BJ (cell line): ENCODE data around the gene SYT1. TPM values are rescaled to one million over a fixed set of nuclear protein-coding genes. Genes with fewer than 3 reads are reported as not detected.

ENCODE experiments used
- CTCF ChIA-PET: fragments of 350-600 bp; formaldehyde crosslinking; extraction: SDS; loops from one replicate; lab custom pipeline; 2021; ENCODE audit warnings: antibody characterized with exemption, inconsistent platforms; lab: Yijun Ruan, JAX
- POLR2A ChIA-PET: fragments of 300-600 bp; sonication (Branson Sonifier 250); formaldehyde crosslinking; extraction: SDS; loops from one replicate; lab custom pipeline; 2021; ENCODE audit warnings: antibody characterized with exemption; lab: Charles Lee
- DNase-seq: peaks from one replicate; pipeline ENCODE4 v3.0.0-alpha.2; 2011; ENCODE audit warnings: low read depth
- H3K27me3 ChIP-seq: 2 replicates; pipeline ENCODE4 v1.6.0; 2011; ENCODE audit warnings: low read length; ENCODE audit not compliant: control insufficient read depth, insufficient read depth
- H3K36me3 ChIP-seq: 2 replicates; pipeline ENCODE4 v1.5.1; 2011; ENCODE audit warnings: low read length; ENCODE audit not compliant: control insufficient read depth, insufficient read depth
- H3K4me3 ChIP-seq: 2 replicates; pipeline ENCODE4 v1.5.1; 2011; ENCODE audit warnings: low read depth, mild to moderate bottlenecking, control low read depth, low read length
- polyA plus RNA-seq: library from polyadenylated mRNA; depleted of rRNA; stranded (reverse); fragments of >200 nt; gene quantifications from 2 replicates; pipeline ENCODE4 v1.2.3, GENCODE V29; 2011
- TF ChIP-seq, protein P1 (sequence below): IDR thresholded peaks from 2 replicates; pipeline ENCODE4 v1.5.1; 2011; ENCODE audit warnings: low read depth, mild to moderate bottlenecking, control low read depth, inconsistent platforms, low read length, moderate library complexity; ENCODE audit not compliant: insufficient read depth

SYT1 gene
- polyA plus RNA-seq, 1 experiment = 0.70 TPM

DNA sequence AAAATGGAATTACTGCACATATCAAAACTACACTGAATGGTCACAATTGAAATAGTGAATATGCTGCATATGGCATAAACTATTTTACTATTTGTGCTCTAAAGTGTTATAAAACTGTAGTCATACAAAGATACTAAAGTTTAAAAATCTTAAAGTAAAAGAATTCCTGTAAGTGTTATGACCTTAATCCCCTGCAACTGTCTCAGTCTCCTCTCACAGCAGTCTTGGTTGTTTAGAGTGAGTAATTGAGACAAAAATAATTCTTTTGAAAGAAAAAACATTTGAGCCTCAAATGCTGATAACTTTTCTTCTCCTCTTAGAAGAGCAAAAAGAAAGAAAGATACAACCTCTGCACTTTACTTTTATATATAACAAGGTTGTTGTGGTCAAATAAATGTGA lies 99.9 kb downstream of the SYT1 start:
- ChIA-PET POLR2A (no interaction called here), CTCF (no interaction called here)
- Histone ChIP-seq H3K27me3 (no peaks in the 10 kb centered on the region), H3K4me3 (no peak overlapping the region), H3K36me3 (no peaks in the 10 kb centered on the region)
- no peak for DNase-seq
- TF ChIP-seq, protein P1, sequence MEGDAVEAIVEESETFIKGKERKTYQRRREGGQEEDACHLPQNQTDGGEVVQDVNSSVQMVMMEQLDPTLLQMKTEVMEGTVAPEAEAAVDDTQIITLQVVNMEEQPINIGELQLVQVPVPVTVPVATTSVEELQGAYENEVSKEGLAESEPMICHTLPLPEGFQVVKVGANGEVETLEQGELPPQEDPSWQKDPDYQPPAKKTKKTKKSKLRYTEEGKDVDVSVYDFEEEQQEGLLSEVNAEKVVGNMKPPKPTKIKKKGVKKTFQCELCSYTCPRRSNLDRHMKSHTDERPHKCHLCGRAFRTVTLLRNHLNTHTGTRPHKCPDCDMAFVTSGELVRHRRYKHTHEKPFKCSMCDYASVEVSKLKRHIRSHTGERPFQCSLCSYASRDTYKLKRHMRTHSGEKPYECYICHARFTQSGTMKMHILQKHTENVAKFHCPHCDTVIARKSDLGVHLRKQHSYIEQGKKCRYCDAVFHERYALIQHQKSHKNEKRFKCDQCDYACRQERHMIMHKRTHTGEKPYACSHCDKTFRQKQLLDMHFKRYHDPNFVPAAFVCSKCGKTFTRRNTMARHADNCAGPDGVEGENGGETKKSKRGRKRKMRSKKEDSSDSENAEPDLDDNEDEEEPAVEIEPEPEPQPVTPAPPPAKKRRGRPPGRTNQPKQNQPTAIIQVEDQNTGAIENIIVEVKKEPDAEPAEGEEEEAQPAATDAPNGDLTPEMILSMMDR = no peak

DNA sequence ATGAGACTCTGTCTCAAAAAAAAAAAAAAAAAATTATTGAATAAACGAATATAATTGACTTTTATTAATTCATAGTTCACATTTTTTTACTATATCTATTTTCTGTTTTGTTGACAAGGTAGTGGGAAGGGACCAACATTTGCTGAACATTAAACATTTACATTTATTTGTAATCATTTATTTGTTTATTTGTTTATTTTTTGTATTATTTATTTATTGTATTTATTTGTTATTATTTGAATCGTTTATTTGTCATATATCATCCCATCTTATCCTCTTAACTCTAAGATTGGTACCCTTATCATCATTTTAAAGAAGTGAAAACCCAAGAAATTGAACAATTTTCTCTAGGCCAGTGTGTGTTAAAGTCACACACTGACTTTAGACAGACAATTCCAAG lies 101.5 kb downstream of the SYT1 start:
- Histone ChIP-seq H3K36me3 (no peaks in the 10 kb centered on the region), H3K27me3 (no peaks in the 10 kb centered on the region), H3K4me3 (no peak overlapping the region)
- TF ChIP-seq, protein P1 = no peak
- ChIA-PET CTCF (no interaction called here), POLR2A (no interaction called here)
- DNase-seq = no peak

DNA sequence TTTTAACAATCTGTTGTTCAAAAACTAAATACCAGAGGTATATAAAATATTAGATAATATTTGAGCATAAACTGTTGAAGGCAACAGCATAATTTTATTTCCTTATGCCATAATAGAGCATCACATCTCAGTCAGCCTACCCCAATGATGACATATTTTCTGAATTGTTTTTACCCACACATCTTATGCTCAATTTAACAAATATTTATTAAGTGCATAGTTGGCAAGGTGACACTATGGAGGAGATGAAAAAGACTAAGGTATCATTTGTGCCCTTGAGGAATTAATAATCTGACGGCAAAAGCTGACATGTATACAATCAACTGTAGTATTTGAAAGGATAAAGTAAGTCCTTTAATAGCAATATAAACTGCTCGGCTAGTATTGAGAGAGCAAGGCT lies 102.4 kb downstream of the SYT1 start:
- H3K4me3 ChIP-seq = no peak overlapping the region
- CTCF ChIA-PET = no interaction called here
- H3K27me3 ChIP-seq = no peaks in the 10 kb centered on the region
- H3K36me3 ChIP-seq = no peaks in the 10 kb centered on the region
- TF ChIP-seq, protein P1 = no peak
- no peak for DNase-seq
- POLR2A ChIA-PET = no interaction called here

DNA sequence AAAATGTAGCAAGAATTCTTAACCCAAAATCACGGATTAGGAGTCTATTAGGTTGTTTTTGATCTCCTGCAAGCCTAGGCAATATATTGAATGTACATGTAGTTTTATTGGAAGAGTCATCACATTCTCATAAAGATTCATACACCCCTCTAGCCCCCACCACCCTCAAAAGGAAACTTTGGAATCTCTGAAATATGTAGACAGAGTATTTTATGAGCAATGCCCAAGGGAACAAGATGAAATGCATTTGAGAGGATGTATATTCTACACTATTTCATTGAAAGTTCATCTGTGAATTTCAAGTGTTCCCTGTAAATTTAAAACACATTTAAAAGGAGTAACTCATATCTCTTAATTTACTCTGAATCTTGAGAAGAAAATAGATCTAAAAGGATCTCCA lies 103.7 kb downstream of the SYT1 start:
- Histone ChIP-seq H3K27me3 (no peaks in the 10 kb centered on the region), H3K36me3 (no peaks in the 10 kb centered on the region), H3K4me3 (no peak overlapping the region)
- no peak for DNase-seq
- ChIA-PET POLR2A (no interaction called here), CTCF (no interaction called here)
- TF ChIP-seq, protein P1 = no peak

DNA sequence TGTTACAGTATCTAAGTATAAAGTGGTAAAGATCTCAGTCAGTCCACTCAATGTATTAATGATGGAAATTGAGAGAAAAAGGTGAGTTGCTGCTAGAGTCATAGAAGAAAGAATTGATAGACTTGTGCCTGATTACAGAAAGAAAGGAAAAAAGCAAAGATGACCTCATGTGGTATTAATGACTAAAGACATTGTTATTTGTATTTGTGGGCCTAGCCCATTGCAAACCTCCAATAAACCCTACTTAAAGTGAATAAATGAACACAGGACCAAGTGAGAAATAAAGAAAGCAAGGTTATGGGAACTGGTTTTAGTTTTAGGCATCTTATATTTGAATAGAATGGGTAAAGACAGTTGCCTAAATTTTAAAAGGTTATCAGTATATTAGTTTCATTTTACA lies 105.5 kb downstream of the SYT1 start:
- TF ChIP-seq, protein P1 = no peak
- CTCF ChIA-PET = no interaction called here
- POLR2A ChIA-PET = no interaction called here
- Histone ChIP-seq H3K4me3 (no peak overlapping the region), H3K27me3 (no peaks in the 10 kb centered on the region), H3K36me3 (no peaks in the 10 kb centered on the region)
- DNase-seq = no peak
